HepG2 (cell line): ENCODE results near the gene ZKSCAN4. TPM values are rescaled to one million over a fixed set of nuclear protein-coding genes. Genes with fewer than 3 reads are reported as not detected.
A peak's percentile ranks its signal among the peaks of the same experiment; 100 is the strongest.

Source experiments
- BCL6 ChIP-seq: IDR thresholded peaks from 2 replicates; pipeline ENCODE4 v1.6.1; 2016; ENCODE audit warnings: missing genetic modification reagents, missing compliant biosample characterization
- CCDC6 ChIP-seq: sonication (generic); formaldehyde crosslinking; IDR thresholded peaks from 2 replicates; pipeline ENCODE4 v1.8.1; 2022; ENCODE audit warnings: mild to moderate bottlenecking, missing genetic modification reagents, moderate library complexity
- GLI4 ChIP-seq: sonication (generic); formaldehyde crosslinking; IDR thresholded peaks from 2 replicates; pipeline ENCODE4 v1.5.1; 2020; ENCODE audit warnings: missing genetic modification reagents, mild to moderate bottlenecking, moderate library complexity, borderline replicate concordance
- HNRNPUL1 ChIP-seq: fragments of 200-400 bp; formaldehyde crosslinking; IDR thresholded peaks from 2 replicates; pipeline ENCODE4 v1.6.1; 2017; ENCODE audit warnings: low read depth, mild to moderate bottlenecking, low read length, moderate library complexity
- HOXA3 ChIP-seq: sonication (generic); formaldehyde crosslinking; IDR thresholded peaks from 2 replicates; pipeline ENCODE4 v1.5.0; 2020; ENCODE audit warnings: missing genetic modification reagents
- JUNB ChIP-seq: sonication (generic); formaldehyde crosslinking; IDR thresholded peaks from 2 replicates; pipeline ENCODE4 v1.8.0; 2022; ENCODE audit warnings: missing genetic modification reagents, mild to moderate bottlenecking, borderline replicate concordance
- KDM4B ChIP-seq: sonication (generic); formaldehyde crosslinking; IDR thresholded peaks from 2 replicates; pipeline ENCODE4 v1.4.0; 2020; ENCODE audit warnings: missing genetic modification reagents
- MYNN ChIP-seq: sonication (generic); formaldehyde crosslinking; IDR thresholded peaks from 2 replicates; pipeline ENCODE4 v1.4.0; 2020; ENCODE audit warnings: mild to moderate bottlenecking, low read depth, missing genetic modification reagents
- NKX3-1 ChIP-seq: sonication (generic); formaldehyde crosslinking; IDR thresholded peaks from 2 replicates; pipeline ENCODE4 v1.5.0; 2020; ENCODE audit warnings: missing genetic modification reagents
- PBX2 ChIP-seq: IDR thresholded peaks from 2 replicates; pipeline ENCODE4 v1.6.1; 2016; ENCODE audit warnings: control low read depth
- SP1 ChIP-seq, 2 experiments: fragments of 450-650 bp in 1 of 2; sonication (generic) in 1 of 2; formaldehyde crosslinking in 1 of 2; IDR thresholded peaks; 2 replicates each; pipeline versions ENCODE4 v1.4.0 to v1.6.1; 2016 to 2020; ENCODE audit warnings: missing genetic modification reagents in 1 of 2
- SRSF1 ChIP-seq: fragments of 200-400 bp; formaldehyde crosslinking; optimal IDR thresholded peaks from 2 replicates; pipeline ENCODE3; 2017; ENCODE audit warnings: mild to moderate bottlenecking, low read depth, low read length, moderate library complexity
- SSRP1 ChIP-seq: IDR thresholded peaks from 2 replicates; pipeline ENCODE4 v1.6.1; 2016; ENCODE audit warnings: control low read depth
- TBL1XR1 ChIP-seq: fragments of 150-350 bp; IDR thresholded peaks from 2 replicates; pipeline ENCODE4 v1.6.1; 2014; ENCODE audit warnings: borderline replicate concordance, low read length; ENCODE audit not compliant: partially characterized antibody
- ZFP36 ChIP-seq: fragments of 150-350 bp; IDR thresholded peaks from 2 replicates; pipeline ENCODE4 v1.6.1; 2018; ENCODE audit warnings: borderline replicate concordance, low read length, low read depth; ENCODE audit not compliant: partially characterized antibody
- ZNF224 ChIP-seq: sonication (generic); formaldehyde crosslinking; IDR thresholded peaks from 2 replicates; pipeline ENCODE4 v1.5.0; 2020; ENCODE audit warnings: mild to moderate bottlenecking, missing genetic modification reagents
- ZNF280D ChIP-seq: sonication (generic); formaldehyde crosslinking; IDR thresholded peaks from 2 replicates; pipeline ENCODE4 v1.5.1; 2020; ENCODE audit warnings: mild to moderate bottlenecking, missing genetic modification reagents
- ZNF414 ChIP-seq: sonication (generic); formaldehyde crosslinking; IDR thresholded peaks from 2 replicates; pipeline ENCODE4 v1.5.0; 2020; ENCODE audit warnings: missing genetic modification reagents
- ZNF567 ChIP-seq: sonication (generic); formaldehyde crosslinking; IDR thresholded peaks from 2 replicates; pipeline ENCODE4 v1.8.1; 2023; ENCODE audit warnings: mild to moderate bottlenecking, missing genetic modification reagents, borderline replicate concordance
- ZNF576 ChIP-seq: sonication (generic); formaldehyde crosslinking; IDR thresholded peaks from 2 replicates; pipeline ENCODE4 v1.4.0; 2020; ENCODE audit warnings: mild to moderate bottlenecking, missing genetic modification reagents
- ZNF598 ChIP-seq: sonication (generic); formaldehyde crosslinking; IDR thresholded peaks from 2 replicates; pipeline ENCODE4 v1.5.1; 2020; ENCODE audit warnings: mild to moderate bottlenecking, missing genetic modification reagents, borderline replicate concordance
- ZNF839 ChIP-seq: sonication (generic); formaldehyde crosslinking; IDR thresholded peaks from 2 replicates; pipeline ENCODE4 v1.4.0; 2020; ENCODE audit warnings: missing genetic modification reagents, mild to moderate bottlenecking, borderline replicate concordance
- ZNF883 ChIP-seq: sonication (generic); formaldehyde crosslinking; IDR thresholded peaks from 2 replicates; pipeline ENCODE4 v1.5.1; 2020; ENCODE audit warnings: mild to moderate bottlenecking, missing genetic modification reagents; ENCODE audit errors: not compliant biosample characterization
- ZSCAN21 ChIP-seq: sonication (generic); formaldehyde crosslinking; IDR thresholded peaks from 2 replicates; pipeline ENCODE4 v1.8.0; 2022; ENCODE audit warnings: mild to moderate bottlenecking, missing genetic modification reagents, moderate library complexity, borderline replicate concordance
- polyA plus RNA-seq, 8 experiments: library from polyadenylated mRNA; depleted of rRNA in 3 of 8; stranded (reverse) in 7 of 8; unstranded in 1 of 8; fragments of >200 nt; fragmentation: Illumina TruSeq in 4 of 8; extraction: Trizol in 4 of 8; gene quantifications; 2 replicates each; pipeline versions ENCODE4 v1.2.1 to v1.2.3, GENCODE V29; 2011 to 2016; ENCODE audit warnings: low read depth in 4 of 8, missing spikeins in 1 of 8, mixed read lengths in 1 of 8; ENCODE audit not compliant: insufficient read depth in 1 of 8
- total RNA-seq, 5 experiments: library from RNA; depleted of rRNA; stranded (reverse); fragments of >200 nt; fragmentation: Illumina TruSeq; extraction: Trizol; gene quantifications; 2 replicates each; pipeline ENCODE4 v1.2.3, GENCODE V29; 2016; ENCODE audit warnings: low read depth in 1 of 5

The ZKSCAN4 gene
- total and polyA plus RNA-seq, 2 of the 13 experiments (the other 11 are each of a cell fraction or from before 2014, with no cell fraction given), result 2.9 to 7.8 TPM

GRCh38 chr6:28212510-28213212 lies 39.4 kb downstream of the ZKSCAN4 start (continued):
- TF ChIP-seq ZNF280D (CRISPR knock-in tag) (no peak), TBL1XR1 (no peak), KDM4B (CRISPR knock-in tag) (no peak), ZNF567 (CRISPR knock-in tag) (peak; percentile 22; the same call in 1 of the 2 replicates), ZNF224 (CRISPR knock-in tag) (no peak), ZNF414 (CRISPR knock-in tag) (no peak; the same call in 1 of the 2 replicates), ZNF839 (CRISPR knock-in tag) (no peak), SSRP1 (CRISPR knock-in tag) (no peak), ZNF883 (CRISPR knock-in tag) (no peak), CCDC6 (no peak), BCL6 (CRISPR knock-in tag) (peak; percentile 46; the same call in 1 of the 2 replicates), NKX3-1 (CRISPR knock-in tag) (no peak), JUNB (no peak), HOXA3 (CRISPR knock-in tag) (peak; percentile 50; the same call in 1 of the 2 replicates), ZNF598 (CRISPR knock-in tag) (no peak), SRSF1 (no peak), GLI4 (CRISPR knock-in tag) (no peak; the same call in 1 of the 2 replicates), PBX2 (CRISPR knock-in tag) (no peak), HNRNPUL1 (no peak), ZSCAN21 (CRISPR knock-in tag) (no peak), ZFP36 (no peak), ZNF576 (CRISPR knock-in tag) (no peak), SP1 (IDR thresholded peaks at IDR 0.05) (no peak), SP1 (CRISPR knock-in tag; IDR thresholded peaks at IDR 0.05) (no peak), MYNN (no peak)
